Thyroid gland (tissue), 4 donors: ENCODE results near the gene SYT10.

Source experiments
- POLR2A ChIP-seq, 2 donors: fragments of 450-650 bp; IDR thresholded peaks; one replicate each; pipeline ENCODE4 v1.6.1; 2017; ENCODE audit warnings: antibody characterized with exemption in 2 of 2, mild to moderate bottlenecking in 2 of 2, moderate library complexity in 1 of 2
- TF ChIP-seq, protein P1 (sequence below), 6 experiments: fragments of 200-600 bp in 3 of 6; fragments of 450-650 bp in 3 of 6; sonication (generic) in 3 of 6; IDR thresholded peaks; one replicate each; pipeline ENCODE4 v1.5.1; 2016 to 2019; ENCODE audit warnings: antibody characterized with exemption in 6 of 6, mild to moderate bottlenecking in 2 of 6, inconsistent platforms in 1 of 6, moderate library complexity in 1 of 6

DNA sequence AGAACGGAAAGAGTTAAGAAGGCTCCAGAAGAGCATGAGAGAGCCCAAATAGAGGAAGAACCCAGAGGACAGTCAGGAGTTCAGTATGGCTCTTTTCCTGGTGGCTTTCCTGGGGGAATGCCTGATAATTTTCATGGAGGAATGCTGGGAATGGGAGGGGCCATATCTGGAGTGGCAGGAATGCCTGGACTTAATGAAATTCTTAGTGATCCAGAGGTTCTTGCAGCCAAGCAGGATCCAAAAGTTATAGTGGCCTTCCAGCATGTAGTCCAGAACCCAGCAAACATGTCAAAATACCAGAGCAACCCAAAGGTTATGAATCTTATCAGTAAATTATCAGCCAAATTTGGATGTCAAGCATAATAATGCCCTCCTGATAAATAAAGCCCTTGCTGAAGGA lies 15.5 kb upstream of the SYT10 start:
- TF ChIP-seq, protein P1, sequence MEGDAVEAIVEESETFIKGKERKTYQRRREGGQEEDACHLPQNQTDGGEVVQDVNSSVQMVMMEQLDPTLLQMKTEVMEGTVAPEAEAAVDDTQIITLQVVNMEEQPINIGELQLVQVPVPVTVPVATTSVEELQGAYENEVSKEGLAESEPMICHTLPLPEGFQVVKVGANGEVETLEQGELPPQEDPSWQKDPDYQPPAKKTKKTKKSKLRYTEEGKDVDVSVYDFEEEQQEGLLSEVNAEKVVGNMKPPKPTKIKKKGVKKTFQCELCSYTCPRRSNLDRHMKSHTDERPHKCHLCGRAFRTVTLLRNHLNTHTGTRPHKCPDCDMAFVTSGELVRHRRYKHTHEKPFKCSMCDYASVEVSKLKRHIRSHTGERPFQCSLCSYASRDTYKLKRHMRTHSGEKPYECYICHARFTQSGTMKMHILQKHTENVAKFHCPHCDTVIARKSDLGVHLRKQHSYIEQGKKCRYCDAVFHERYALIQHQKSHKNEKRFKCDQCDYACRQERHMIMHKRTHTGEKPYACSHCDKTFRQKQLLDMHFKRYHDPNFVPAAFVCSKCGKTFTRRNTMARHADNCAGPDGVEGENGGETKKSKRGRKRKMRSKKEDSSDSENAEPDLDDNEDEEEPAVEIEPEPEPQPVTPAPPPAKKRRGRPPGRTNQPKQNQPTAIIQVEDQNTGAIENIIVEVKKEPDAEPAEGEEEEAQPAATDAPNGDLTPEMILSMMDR (IDR thresholded peaks at IDR 0.05): no peak
- TF ChIP-seq POLR2A (IDR thresholded peaks at IDR 0.05): no peak
